GM10266 (cell line): ENCODE measurements around the gene PRUNE2.

Experiments used
- DNase-seq: peaks from one replicate; pipeline ENCODE4 v3.0.0; 2012; ENCODE audit errors: extremely low spot score
- TF ChIP-seq, protein P1 (sequence below): IDR thresholded peaks from 2 replicates; pipeline ENCODE4 v1.5.1; 2012; ENCODE audit warnings: mild to moderate bottlenecking, low read depth; ENCODE audit not compliant: control insufficient read depth, insufficient read depth; ENCODE audit errors: missing control alignments

The PRUNE2 gene

DNA sequence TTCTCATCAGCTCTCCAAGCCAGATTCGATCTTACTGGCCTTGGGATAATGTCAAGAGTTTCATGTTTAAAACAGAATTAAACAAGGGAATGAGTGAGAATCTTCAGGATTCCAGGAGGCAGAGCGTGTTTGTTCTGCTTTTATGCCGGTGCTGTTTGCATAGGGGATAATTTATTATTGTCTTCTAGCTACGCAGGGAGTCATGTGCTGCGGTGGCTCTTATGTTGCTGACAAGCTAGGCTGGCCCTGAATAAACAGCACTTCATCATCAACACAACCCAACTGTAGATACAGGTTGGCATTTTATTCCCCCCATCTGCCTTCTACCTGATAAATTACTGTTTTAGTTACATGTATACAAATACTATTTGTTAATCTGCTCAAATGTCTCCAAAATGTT is 188.7 kb downstream of the PRUNE2 start:
- TF ChIP-seq, protein P1, sequence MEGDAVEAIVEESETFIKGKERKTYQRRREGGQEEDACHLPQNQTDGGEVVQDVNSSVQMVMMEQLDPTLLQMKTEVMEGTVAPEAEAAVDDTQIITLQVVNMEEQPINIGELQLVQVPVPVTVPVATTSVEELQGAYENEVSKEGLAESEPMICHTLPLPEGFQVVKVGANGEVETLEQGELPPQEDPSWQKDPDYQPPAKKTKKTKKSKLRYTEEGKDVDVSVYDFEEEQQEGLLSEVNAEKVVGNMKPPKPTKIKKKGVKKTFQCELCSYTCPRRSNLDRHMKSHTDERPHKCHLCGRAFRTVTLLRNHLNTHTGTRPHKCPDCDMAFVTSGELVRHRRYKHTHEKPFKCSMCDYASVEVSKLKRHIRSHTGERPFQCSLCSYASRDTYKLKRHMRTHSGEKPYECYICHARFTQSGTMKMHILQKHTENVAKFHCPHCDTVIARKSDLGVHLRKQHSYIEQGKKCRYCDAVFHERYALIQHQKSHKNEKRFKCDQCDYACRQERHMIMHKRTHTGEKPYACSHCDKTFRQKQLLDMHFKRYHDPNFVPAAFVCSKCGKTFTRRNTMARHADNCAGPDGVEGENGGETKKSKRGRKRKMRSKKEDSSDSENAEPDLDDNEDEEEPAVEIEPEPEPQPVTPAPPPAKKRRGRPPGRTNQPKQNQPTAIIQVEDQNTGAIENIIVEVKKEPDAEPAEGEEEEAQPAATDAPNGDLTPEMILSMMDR = no peak
- DNase-seq = no peak

DNA sequence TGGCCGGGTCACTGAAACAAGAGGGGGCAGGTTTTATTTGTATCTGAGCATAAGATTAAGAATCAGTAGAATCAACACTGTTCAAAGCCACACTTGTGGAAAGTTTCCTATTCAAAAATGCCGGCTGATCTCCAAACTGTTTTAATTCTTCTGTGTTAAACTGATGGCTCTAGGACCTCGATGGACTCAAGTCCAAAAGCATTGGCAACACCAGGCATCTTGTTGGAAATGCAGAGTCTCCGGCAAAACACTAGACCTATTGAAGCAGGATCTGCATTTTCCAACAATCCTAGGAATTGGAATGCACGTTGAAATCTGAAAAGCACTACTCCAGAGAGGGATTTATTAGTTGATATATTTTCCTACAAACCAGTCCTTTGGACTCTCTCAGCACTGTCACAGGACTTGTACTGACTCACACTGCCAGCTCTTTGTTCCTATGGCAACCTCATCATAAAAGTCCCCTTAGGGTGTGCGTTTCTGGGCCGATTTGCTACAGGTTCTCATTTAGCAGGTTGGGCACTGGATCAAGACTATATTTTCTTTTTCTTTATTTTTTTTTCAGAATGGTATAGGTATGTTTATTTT is 189.7 kb downstream of the PRUNE2 start:
- DNase-seq = no peak
- TF ChIP-seq, protein P1 = no peak

DNA sequence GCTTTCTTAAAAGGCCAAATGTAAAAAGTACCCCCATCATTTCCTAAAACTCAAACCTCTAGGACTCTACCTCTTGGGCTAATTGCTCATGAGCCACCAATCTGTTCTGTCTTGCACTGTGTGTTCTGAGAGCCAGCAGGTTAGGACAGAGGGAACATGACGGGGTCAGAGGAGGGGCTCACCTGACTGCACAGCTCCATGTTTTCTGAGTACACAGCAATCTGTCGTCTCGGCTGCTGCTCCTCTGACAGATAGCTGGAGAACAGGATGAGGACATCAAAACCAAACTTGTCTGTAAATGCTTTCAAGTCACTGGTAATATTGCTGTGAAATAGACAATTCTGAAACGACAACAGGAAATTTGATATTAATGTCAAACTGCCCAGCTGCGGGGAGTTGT is 192.5 kb downstream of the PRUNE2 start:
- DNase-seq = no peak
- TF ChIP-seq, protein P1 = no peak

DNA sequence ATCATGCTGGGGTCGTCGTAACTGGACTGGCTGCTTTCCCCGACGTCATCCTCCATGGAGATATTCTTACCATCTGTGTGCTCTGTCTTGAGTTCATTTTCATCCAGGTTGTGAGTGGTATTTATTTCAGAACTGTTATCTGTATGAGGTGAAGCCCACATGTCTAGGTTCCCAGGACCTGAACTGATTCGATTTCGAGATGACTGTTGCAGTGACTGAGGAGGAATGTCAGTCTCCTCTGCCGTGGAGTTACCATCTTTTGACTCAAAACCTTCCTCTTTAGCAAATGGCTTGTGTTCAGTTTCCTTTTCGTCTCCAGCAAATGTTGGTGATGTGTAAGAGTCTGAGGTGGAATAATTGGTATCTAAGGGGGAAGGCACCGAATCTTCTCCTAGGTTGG is 196.9 kb downstream of the PRUNE2 start:
- no peak for DNase-seq
- TF ChIP-seq, protein P1 = no peak

DNA sequence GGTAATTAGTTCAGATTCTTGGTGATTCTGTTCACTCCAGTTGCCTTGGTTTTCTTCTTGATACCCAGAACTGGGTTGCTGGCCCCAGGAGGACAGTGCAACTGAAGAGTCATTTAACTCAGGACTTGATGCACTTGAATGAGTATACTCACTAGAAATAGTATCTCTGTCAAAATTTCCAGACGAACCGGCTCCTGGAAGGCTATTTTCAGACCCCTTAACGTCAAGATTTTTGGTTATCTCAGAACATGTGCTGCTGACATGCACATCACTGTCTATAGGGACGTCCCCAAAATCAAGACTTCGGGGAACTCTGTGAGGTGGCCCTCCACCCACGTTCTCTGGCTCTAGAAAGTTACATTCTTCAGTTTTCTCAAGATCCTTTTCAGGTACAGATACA is 198.4 kb downstream of the PRUNE2 start:
- TF ChIP-seq, protein P1 = no peak
- DNase-seq = peak; percentile 61

DNA sequence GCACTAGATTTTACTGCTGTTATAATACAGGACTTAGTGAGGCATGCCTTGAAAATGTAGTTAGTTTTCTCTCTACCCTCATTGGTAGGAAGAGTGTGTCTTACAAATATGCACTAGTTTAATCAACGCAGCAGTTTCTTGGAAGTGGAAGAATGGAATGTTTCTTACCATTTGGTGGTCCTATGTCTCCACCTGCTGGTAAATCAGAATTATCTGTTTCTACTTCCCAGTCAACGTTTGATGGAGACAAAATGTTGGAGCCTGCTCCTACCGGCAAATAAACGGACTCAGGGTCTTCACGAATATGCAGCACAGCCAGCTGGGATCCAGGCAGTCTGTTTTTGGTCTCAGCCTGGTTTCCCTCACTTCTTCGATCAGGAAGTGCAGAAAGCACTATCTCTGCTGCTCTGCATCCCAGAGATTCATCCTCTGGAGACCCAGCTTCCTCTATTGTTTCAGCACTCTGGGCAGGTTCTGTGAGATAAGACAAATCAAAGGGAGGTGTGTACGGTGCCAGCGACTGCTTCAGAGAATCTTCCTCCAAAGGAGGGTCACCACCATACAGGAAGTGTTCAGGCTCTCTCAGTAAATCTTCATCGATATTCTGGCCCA is 201.2 kb downstream of the PRUNE2 start:
- TF ChIP-seq, protein P1 = peak; percentile 60
- peak; percentile 35 for DNase-seq

DNA sequence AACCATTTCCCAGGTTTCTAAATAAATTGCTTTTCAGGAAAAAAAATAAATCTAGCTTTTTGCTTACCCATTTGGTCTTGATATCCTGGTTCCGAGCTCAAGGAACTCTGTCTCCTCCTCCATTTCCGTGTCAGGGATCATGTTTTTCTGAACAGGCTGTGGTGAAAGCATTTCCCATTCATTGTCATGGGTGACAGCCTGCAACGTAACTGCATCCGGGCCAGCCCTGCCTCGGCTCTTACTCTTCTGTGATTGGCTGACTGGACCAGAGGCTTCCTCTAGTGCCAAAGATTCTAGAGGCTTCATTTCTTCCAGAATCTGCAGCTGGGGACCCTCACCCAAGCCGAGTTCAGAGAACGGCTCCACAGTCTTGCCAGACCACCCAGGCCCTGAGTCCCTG is 202.6 kb downstream of the PRUNE2 start:
- TF ChIP-seq, protein P1 = no peak
- DNase-seq = no peak
